ENCODE measurements around the gene PACSIN1.
"Not testable (repeated sequence)": the region's sequence is repeated elsewhere in the genome, so short reads cannot be mapped to it uniquely, and the experiment has no call there.

Gene PACSIN1

DNA sequence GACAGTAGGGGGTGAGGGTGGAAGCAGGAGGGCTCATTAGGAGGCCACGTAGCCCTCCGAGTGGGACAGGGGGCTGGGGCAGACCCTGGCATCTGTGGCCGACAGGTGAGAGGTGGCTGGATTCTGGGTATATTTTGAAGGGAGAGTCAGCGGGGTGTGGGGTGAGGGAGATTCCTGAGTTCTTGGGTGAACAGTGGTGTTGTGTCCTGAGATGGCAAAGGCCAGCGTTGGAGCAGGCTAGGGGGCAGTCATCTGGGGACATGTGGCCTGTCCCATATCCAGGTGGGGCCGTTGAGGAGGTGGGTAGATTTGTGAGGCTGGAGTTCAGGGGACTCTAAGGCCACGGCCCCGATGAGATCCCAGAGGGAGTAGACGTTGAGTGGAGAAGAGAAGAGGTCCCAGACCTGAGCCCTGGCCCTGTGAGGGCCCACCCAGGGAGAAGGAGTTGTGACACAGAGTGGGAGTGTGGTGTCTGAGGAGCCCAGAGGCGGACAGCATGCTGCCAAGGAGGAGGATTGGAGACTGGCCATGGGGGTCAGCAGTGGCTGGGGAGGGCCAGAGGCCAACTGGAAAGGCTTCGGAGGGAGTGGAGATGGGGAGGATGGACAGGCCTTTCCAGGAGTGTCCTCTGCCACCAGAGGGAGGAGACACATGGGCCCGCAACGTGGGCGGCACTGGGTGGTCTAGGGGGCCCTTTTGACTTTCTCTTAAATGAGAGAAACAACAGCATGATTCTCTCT is 19.6 kb downstream of the PACSIN1 start:
- Histone ChIP-seq H2AK5ac (ENCODE audit: low read length) (no peak overlapping the region), H4K12ac (ENCODE audit: low read depth, low read length) (no peak overlapping the region), H4K8ac (ENCODE audit: low read depth, low read length) (no peak overlapping the region), H3K4me1 (ENCODE audit: control insufficient read depth in 1 of 2, insufficient read depth in 2 of 2, low read length in 2 of 2) (no peaks in the 10 kb centered on the region), H3K23ac (ENCODE audit: low read length) (no peak overlapping the region), H3K27ac (ENCODE audit: low read depth, low read length) (no peak overlapping the region), H2BK5ac (ENCODE audit: low read depth, low read length, poor library complexity) (no peak overlapping the region), H2AFZ (ENCODE audit: insufficient read depth, low read length, poor library complexity) (no peak overlapping the region), H3K27me3 (ENCODE audit: insufficient read depth, low read length) (no peaks in the 10 kb centered on the region), H3K36me3 (ENCODE audit: control insufficient read depth in 1 of 2, insufficient read depth in 2 of 2, low read length in 2 of 2) (no peaks in the 10 kb centered on the region), H3K14ac (ENCODE audit: low read length) (no peak overlapping the region), H3K4me3 (ENCODE audit: low read depth, low read length) (no peak overlapping the region), H3K79me2 (ENCODE audit: control insufficient read depth, insufficient read depth, low read length, poor library complexity) (no peaks in the 10 kb centered on the region), H2BK120ac (ENCODE audit: insufficient read depth, low read length, poor library complexity) (no peak overlapping the region), H3K9me3 (ENCODE audit: insufficient read depth, low read depth, low read length) (peaks cover 1% of the 10 kb centered on the region), H3K9ac (ENCODE audit: low read length) (no peak overlapping the region), H2BK12ac (ENCODE audit: low read length) (no peak overlapping the region), H3K79me1 (ENCODE audit: low read length) (no peaks in the 10 kb centered on the region), H3K4ac (ENCODE audit: low read depth, low read length) (no peak overlapping the region), H3K18ac (ENCODE audit: low read length) (no peak overlapping the region), H4K91ac (ENCODE audit: low read depth, low read length) (no peak overlapping the region), H3K4me2 (ENCODE audit: low read length) (no peak overlapping the region)
- no CpG with 5 or more reads among the region's 14 CpGs for WGBS (ENCODE audit: extremely low coverage, insufficient coverage, insufficient read length)
- no peak for DNase-seq

DNA sequence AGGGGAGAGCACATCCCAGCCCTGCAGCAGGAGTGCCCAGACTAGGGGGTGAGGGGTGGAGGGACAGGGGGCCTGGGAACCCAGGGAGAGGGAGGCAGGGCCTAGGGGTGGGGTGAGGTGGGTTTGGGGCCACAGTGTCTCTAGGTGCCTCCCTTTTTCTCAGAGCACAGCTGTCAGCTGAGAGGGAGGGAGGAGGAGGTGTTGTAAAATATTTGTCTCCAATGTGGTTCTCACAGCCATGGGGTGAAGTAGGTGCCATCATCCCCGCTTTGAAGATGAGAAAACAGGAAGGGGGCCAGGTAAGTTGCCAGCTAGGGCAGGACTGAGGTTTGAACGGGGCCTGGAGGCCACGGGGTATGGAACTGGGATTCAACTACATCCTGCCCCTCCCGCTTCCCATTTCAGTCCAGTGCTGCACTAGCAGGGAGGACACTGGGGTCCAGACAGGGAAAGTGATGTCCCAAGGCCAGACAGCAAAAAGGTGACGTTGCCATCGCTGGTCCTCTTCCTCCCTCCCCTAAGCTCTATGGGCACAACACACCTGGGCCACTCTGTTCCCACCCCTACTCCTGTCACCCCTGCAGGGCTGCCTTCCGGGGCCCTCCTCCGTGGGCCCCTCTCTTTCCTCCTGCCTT is 20.3 kb downstream of the PACSIN1 start:
- DNase-seq, result no peak
- Histone ChIP-seq H2BK5ac (ENCODE audit: low read depth, low read length, poor library complexity) (no peak overlapping the region), H3K79me1 (ENCODE audit: low read length) (no peaks in the 10 kb centered on the region), H3K4ac (ENCODE audit: low read depth, low read length) (no peak overlapping the region), H3K9ac (ENCODE audit: low read length) (no peak overlapping the region), H4K12ac (ENCODE audit: low read depth, low read length) (no peak overlapping the region), H3K23ac (ENCODE audit: low read length) (no peak overlapping the region), H3K14ac (ENCODE audit: low read length) (no peak overlapping the region), H3K4me1 (ENCODE audit: control insufficient read depth in 1 of 2, insufficient read depth in 2 of 2, low read length in 2 of 2) (no peaks in the 10 kb centered on the region), H3K9me3 (ENCODE audit: insufficient read depth, low read depth, low read length) (peaks cover 1% of the 10 kb centered on the region), H3K18ac (ENCODE audit: low read length) (no peak overlapping the region), H3K36me3 (ENCODE audit: control insufficient read depth in 1 of 2, insufficient read depth in 2 of 2, low read length in 2 of 2) (no peaks in the 10 kb centered on the region), H3K27me3 (ENCODE audit: insufficient read depth, low read length) (no peaks in the 10 kb centered on the region), H2AK5ac (ENCODE audit: low read length) (no peak overlapping the region), H2AFZ (ENCODE audit: insufficient read depth, low read length, poor library complexity) (no peak overlapping the region), H3K79me2 (ENCODE audit: control insufficient read depth, insufficient read depth, low read length, poor library complexity) (no peaks in the 10 kb centered on the region), H2BK120ac (ENCODE audit: insufficient read depth, low read length, poor library complexity) (no peak overlapping the region), H3K27ac (ENCODE audit: low read depth, low read length) (no peak overlapping the region), H4K91ac (ENCODE audit: low read depth, low read length) (no peak overlapping the region), H2BK12ac (ENCODE audit: low read length) (no peak overlapping the region), H4K8ac (ENCODE audit: low read depth, low read length) (no peak overlapping the region), H3K4me3 (ENCODE audit: low read depth, low read length) (no peak overlapping the region), H3K4me2 (ENCODE audit: low read length) (no peak overlapping the region)
- WGBS (ENCODE audit: extremely low coverage, insufficient coverage, insufficient read length), result no CpG with 5 or more reads among the region's 8 CpGs

DNA sequence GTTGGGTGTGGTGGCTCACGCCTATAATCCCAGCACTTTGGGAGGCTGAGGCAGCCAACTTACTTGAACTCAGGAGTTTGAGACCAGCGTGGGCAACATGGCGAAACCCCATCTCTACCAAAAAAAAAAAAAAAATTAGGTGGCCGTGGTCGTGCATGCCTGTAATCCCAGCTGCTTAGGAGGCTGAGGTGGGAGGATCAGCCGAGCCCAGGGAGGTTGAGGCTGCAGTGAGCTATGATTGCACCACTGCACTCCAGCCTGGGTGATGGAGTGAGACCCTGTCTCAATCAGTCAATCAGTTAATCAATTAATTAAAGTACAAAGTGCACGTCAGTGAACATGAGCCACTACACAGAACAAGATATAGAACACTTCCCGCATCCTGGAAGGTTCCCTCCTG is 21.0 kb downstream of the PACSIN1 start:
- H3K4me1 ChIP-seq (ENCODE audit: control insufficient read depth in 1 of 2, insufficient read depth in 2 of 2, low read length in 2 of 2); H4K8ac ChIP-seq (ENCODE audit: low read depth, low read length); H3K79me1 ChIP-seq (ENCODE audit: low read length); H2AK5ac ChIP-seq (ENCODE audit: low read length); DNase-seq; H2BK5ac ChIP-seq (ENCODE audit: low read depth, low read length, poor library complexity); H2AFZ ChIP-seq (ENCODE audit: insufficient read depth, low read length, poor library complexity); H3K23ac ChIP-seq (ENCODE audit: low read length); H3K4me2 ChIP-seq (ENCODE audit: low read length); H3K79me2 ChIP-seq (ENCODE audit: control insufficient read depth, insufficient read depth, low read length, poor library complexity); H3K18ac ChIP-seq (ENCODE audit: low read length); H3K36me3 ChIP-seq (ENCODE audit: control insufficient read depth in 1 of 2, insufficient read depth in 2 of 2, low read length in 2 of 2); H4K12ac ChIP-seq (ENCODE audit: low read depth, low read length); H3K14ac ChIP-seq (ENCODE audit: low read length); H2BK120ac ChIP-seq (ENCODE audit: insufficient read depth, low read length, poor library complexity); H2BK12ac ChIP-seq (ENCODE audit: low read length); H3K27me3 ChIP-seq (ENCODE audit: insufficient read depth, low read length); H3K4me3 ChIP-seq (ENCODE audit: low read depth, low read length); H3K9me3 ChIP-seq (ENCODE audit: insufficient read depth, low read depth, low read length); H4K91ac ChIP-seq (ENCODE audit: low read depth, low read length); H3K27ac ChIP-seq (ENCODE audit: low read depth, low read length); H3K4ac ChIP-seq (ENCODE audit: low read depth, low read length); H3K9ac ChIP-seq (ENCODE audit: low read length): not testable (repeated sequence)
- no CpG with 5 or more reads among the region's 8 CpGs for WGBS (ENCODE audit: extremely low coverage, insufficient coverage, insufficient read length)

DNA sequence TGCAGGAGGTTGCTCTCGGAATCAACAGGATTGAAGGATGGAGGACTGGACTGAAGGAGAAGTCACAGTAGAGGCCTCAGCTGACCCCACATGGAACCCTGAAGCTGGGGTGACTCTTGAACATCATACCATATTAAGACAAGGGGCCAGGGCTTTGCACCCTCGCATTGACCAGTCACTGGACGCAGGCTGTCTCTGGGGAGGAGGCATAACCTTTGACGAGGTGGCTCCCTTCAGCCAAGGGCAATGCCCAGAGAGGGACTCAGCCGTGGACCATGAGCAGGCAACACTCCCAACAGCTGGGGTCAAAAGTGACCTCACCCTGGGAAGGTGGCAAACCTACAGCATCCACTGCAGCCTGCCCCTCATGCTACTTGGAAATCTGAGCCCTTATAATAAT is 21.7 kb downstream of the PACSIN1 start:
- H2AFZ ChIP-seq (ENCODE audit: insufficient read depth, low read length, poor library complexity), result no peak overlapping the region
- H3K36me3 ChIP-seq (ENCODE audit: control insufficient read depth in 1 of 2, insufficient read depth in 2 of 2, low read length in 2 of 2), result no peaks in the 10 kb centered on the region
- no peak overlapping the region for H3K14ac ChIP-seq (ENCODE audit: low read length)
- H3K79me1 ChIP-seq (ENCODE audit: low read length), result no peaks in the 10 kb centered on the region
- H3K4me1 ChIP-seq (ENCODE audit: control insufficient read depth in 1 of 2, insufficient read depth in 2 of 2, low read length in 2 of 2), result no peaks in the 10 kb centered on the region
- H4K91ac ChIP-seq (ENCODE audit: low read depth, low read length), result no peak overlapping the region
- H4K8ac ChIP-seq (ENCODE audit: low read depth, low read length), result no peak overlapping the region
- peaks cover 1% of the 10 kb centered on the region for H3K9me3 ChIP-seq (ENCODE audit: insufficient read depth, low read depth, low read length)
- no peak overlapping the region for H2AK5ac ChIP-seq (ENCODE audit: low read length)
- no peak overlapping the region for H3K9ac ChIP-seq (ENCODE audit: low read length)
- no peak overlapping the region for H2BK120ac ChIP-seq (ENCODE audit: insufficient read depth, low read length, poor library complexity)
- DNase-seq, result no peak
- H3K4me3 ChIP-seq (ENCODE audit: low read depth, low read length), result no peak overlapping the region
- no peak overlapping the region for H3K4ac ChIP-seq (ENCODE audit: low read depth, low read length)
- H3K4me2 ChIP-seq (ENCODE audit: low read length), result no peak overlapping the region
- no peak overlapping the region for H4K12ac ChIP-seq (ENCODE audit: low read depth, low read length)
- no peaks in the 10 kb centered on the region for H3K79me2 ChIP-seq (ENCODE audit: control insufficient read depth, insufficient read depth, low read length, poor library complexity)
- no peak overlapping the region for H3K27ac ChIP-seq (ENCODE audit: low read depth, low read length)
- H3K18ac ChIP-seq (ENCODE audit: low read length), result no peak overlapping the region
- no peaks in the 10 kb centered on the region for H3K27me3 ChIP-seq (ENCODE audit: insufficient read depth, low read length)
- no peak overlapping the region for H2BK5ac ChIP-seq (ENCODE audit: low read depth, low read length, poor library complexity)
- H2BK12ac ChIP-seq (ENCODE audit: low read length), result no peak overlapping the region
- H3K23ac ChIP-seq (ENCODE audit: low read length), result no peak overlapping the region
- no CpG with 5 or more reads among the region's 5 CpGs for WGBS (ENCODE audit: extremely low coverage, insufficient coverage, insufficient read length)

All from trophoblast cell (in vitro differentiated cells and primary cell).